Measurements from ENCODE around the gene TWF2. TPM values are rescaled to one million over a fixed set of nuclear protein-coding genes. Genes with fewer than 3 reads are reported as not detected.
A peak's percentile ranks its signal among the peaks of the same experiment; 100 is the strongest.

TWF2 gene
- polyA plus RNA-seq, 2 of the 4 experiments (the other 2 are of a cell fraction) = 36.8 to 53.6 TPM

GRCh38 chr3:52197499-52197841 is 41.5 kb downstream of the TWF2 start:
- peak overlapping the region; percentile 68 for H3K4me3 ChIP-seq
- ATAC-seq = no peak
- WGBS (ENCODE audit: missing lambda C conversion rate) = 75% methylated on average over 9 of the region's 10 CpGs
- FAIRE-seq = no peak
- H3K27ac ChIP-seq = peak overlapping the region; percentile 93 to 96
- peaks cover 31% of the 10 kb centered on the region for H3K4me1 ChIP-seq
- ChIA-PET CTCF (interaction anchor here (0.6 to 1.3 kb wide), 3 partner anchors 23 to 49 kb away, joined by 3 to 6 read pairs (median 4); no protein-coding TSS in a partner anchor), POLR2A (no interaction called here)
- TF ChIP-seq FOSL2 (IDR thresholded peaks at IDR 0.05) = no peak
- no peak for TF ChIP-seq FOSL2 (CRISPR knock-in tag; IDR thresholded peaks at IDR 0.05)
- TF ChIP-seq SREBF2 (IDR thresholded peaks at IDR 0.05) = no peak
- no peak for TF ChIP-seq FOSB (CRISPR knock-in tag; IDR thresholded peaks at IDR 0.05)
- no peak for TF ChIP-seq NFE2L2 (conservative IDR thresholded peaks at IDR 0.05; ENCODE audit: low read length)
- no peak for TF ChIP-seq SMC3 (IDR thresholded peaks at IDR 0.05)
- TF ChIP-seq HOXA7 (CRISPR knock-in tag; IDR thresholded peaks at IDR 0.05) = no peak
- TF ChIP-seq ZNF302 (CRISPR knock-in tag; IDR thresholded peaks at IDR 0.05) = no peak
- TF ChIP-seq KDM1A (IDR thresholded peaks at IDR 0.05; ENCODE audit: low read depth) = no peak
- TF ChIP-seq, protein P1, sequence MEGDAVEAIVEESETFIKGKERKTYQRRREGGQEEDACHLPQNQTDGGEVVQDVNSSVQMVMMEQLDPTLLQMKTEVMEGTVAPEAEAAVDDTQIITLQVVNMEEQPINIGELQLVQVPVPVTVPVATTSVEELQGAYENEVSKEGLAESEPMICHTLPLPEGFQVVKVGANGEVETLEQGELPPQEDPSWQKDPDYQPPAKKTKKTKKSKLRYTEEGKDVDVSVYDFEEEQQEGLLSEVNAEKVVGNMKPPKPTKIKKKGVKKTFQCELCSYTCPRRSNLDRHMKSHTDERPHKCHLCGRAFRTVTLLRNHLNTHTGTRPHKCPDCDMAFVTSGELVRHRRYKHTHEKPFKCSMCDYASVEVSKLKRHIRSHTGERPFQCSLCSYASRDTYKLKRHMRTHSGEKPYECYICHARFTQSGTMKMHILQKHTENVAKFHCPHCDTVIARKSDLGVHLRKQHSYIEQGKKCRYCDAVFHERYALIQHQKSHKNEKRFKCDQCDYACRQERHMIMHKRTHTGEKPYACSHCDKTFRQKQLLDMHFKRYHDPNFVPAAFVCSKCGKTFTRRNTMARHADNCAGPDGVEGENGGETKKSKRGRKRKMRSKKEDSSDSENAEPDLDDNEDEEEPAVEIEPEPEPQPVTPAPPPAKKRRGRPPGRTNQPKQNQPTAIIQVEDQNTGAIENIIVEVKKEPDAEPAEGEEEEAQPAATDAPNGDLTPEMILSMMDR (IDR thresholded peaks at IDR 0.05) = no peak
- TF ChIP-seq, protein P2, sequence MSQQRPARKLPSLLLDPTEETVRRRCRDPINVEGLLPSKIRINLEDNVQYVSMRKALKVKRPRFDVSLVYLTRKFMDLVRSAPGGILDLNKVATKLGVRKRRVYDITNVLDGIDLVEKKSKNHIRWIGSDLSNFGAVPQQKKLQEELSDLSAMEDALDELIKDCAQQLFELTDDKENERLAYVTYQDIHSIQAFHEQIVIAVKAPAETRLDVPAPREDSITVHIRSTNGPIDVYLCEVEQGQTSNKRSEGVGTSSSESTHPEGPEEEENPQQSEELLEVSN (IDR thresholded peaks at IDR 0.05; ENCODE audit: borderline replicate concordance, low read depth) = no peak
- TF ChIP-seq HOXB13 (CRISPR knock-in tag; IDR thresholded peaks at IDR 0.05; ENCODE audit: low read depth) = no peak
- TF ChIP-seq EHMT2 (IDR thresholded peaks at IDR 0.05; ENCODE audit: low read depth) = no peak
- TF ChIP-seq GATA3 (IDR thresholded peaks at IDR 0.05; ENCODE audit: borderline replicate concordance) = no peak
- H3K4me2 ChIP-seq = peak overlapping the region; percentile 94
- H3K9me3 ChIP-seq = no peaks in the 10 kb centered on the region
- no peak for DNase-seq (ENCODE audit: low read depth in 1 of 2, low spot score in 1 of 2)

DNA sequence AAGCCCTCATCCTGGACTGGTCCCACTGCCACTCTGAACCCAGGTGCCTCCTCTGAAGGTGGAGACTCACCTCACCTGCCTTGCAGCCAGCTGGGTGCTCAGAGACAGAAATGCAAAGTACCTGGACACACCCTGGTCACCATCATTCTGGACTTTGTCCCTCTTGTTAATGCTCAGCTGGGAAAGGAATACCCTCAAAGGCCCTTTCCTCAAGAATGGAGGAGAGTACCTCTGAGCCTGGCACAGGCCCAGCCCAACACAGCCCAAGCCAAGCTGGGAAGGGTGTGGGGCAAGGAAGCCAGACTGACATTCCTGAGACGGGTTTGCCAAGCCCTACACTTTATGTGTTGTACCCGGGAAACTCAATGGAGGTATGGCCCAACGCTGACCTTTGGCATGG is 42.0 kb downstream of the TWF2 start:
- Histone ChIP-seq H3K9me3 (no peaks in the 10 kb centered on the region), H3K4me1 (peaks cover 31% of the 10 kb centered on the region), H3K4me2 (peak overlapping the region; percentile 94), H3K4me3 (no peak overlapping the region), H3K27ac (peak overlapping the region; percentile 93 to 96; a peak in 4 of 6 replicates)
- 60% methylated on average over 2 of the region's 3 CpGs for WGBS (ENCODE audit: missing lambda C conversion rate)
- FAIRE-seq = no peak
- DNase-seq (ENCODE audit: low read depth in 1 of 2, low spot score in 1 of 2) = peak in 1 of 2 experiments; percentile 35
- no peak; a peak in 1 of 6 replicates for ATAC-seq
- CTCF ChIA-PET = interaction anchor here (1.3 kb wide), 2 partner anchors 24 to 25 kb away, joined by 3 to 6 read pairs; no protein-coding TSS in a partner anchor
- POLR2A ChIA-PET = no interaction called here
- TF ChIP-seq ELK1 (IDR thresholded peaks at IDR 0.05; ENCODE audit: low read depth, low read length) (no peak), FOXS1 (CRISPR knock-in tag; IDR thresholded peaks at IDR 0.05) (no peak), JUN (IDR thresholded peaks at IDR 0.05) (no peak), KDM1A (IDR thresholded peaks at IDR 0.05; ENCODE audit: low read depth) (no peak), RNF2 (IDR thresholded peaks at IDR 0.05; ENCODE audit: borderline replicate concordance, low read depth) (no peak), POLR2A (IDR thresholded peaks at IDR 0.05; ENCODE audit: low read length) (no peak), EHMT2 (IDR thresholded peaks at IDR 0.05; ENCODE audit: low read depth) (no peak), RCOR1 (IDR thresholded peaks at IDR 0.05; ENCODE audit: low read depth, low read length) (no peak), PHF8 (IDR thresholded peaks at IDR 0.05; ENCODE audit: borderline replicate concordance, low read depth) (no peak), SREBF2 (IDR thresholded peaks at IDR 0.05) (no peak), PBX3 (IDR thresholded peaks at IDR 0.05) (no peak), CHD2 (IDR thresholded peaks at IDR 0.05; ENCODE audit: low read length, partially characterized antibody) (no peak), MAX (IDR thresholded peaks at IDR 0.05) (no peak), KDM5A (IDR thresholded peaks at IDR 0.05) (no peak), HOXB5 (CRISPR knock-in tag; IDR thresholded peaks at IDR 0.05) (no peak), NFE2L2 (conservative IDR thresholded peaks at IDR 0.05; ENCODE audit: low read length) (no peak), FOSL2 (IDR thresholded peaks at IDR 0.05) (no peak), FOSL2 (CRISPR knock-in tag; IDR thresholded peaks at IDR 0.05) (no peak)
- TF ChIP-seq, protein P3, sequence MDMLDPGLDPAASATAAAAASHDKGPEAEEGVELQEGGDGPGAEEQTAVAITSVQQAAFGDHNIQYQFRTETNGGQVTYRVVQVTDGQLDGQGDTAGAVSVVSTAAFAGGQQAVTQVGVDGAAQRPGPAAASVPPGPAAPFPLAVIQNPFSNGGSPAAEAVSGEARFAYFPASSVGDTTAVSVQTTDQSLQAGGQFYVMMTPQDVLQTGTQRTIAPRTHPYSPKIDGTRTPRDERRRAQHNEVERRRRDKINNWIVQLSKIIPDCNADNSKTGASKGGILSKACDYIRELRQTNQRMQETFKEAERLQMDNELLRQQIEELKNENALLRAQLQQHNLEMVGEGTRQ (IDR thresholded peaks at IDR 0.05) = no peak
- TF ChIP-seq, protein P4, sequence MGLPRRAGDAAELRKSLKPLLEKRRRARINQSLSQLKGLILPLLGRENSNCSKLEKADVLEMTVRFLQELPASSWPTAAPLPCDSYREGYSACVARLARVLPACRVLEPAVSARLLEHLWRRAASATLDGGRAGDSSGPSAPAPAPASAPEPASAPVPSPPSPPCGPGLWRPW (IDR thresholded peaks at IDR 0.05) = no peak

Measured in A549 (cell line).